ENCODE data around the gene ZNF622.

GRCh38 chr5:16493261-16493660 is 27.7 kb upstream of the ZNF622 start:
- no peak for TF ChIP-seq CTCF (conservative IDR thresholded peaks at IDR 0.05)
- no peak for TF ChIP-seq EZH2 (IDR thresholded peaks at IDR 0.05; ENCODE audit: low read depth)

All from PC-9 (cell line).